Right atrium auricular region (tissue), 2 donors: ENCODE data around the gene PHC2. TPM values are rescaled to one million over a fixed set of nuclear protein-coding genes. Genes with fewer than 3 reads are reported as not detected.

ENCODE experiments used
- DNase-seq: peaks from one replicate; pipeline ENCODE4 v3.0.0-alpha.2; 2019; ENCODE audit warnings: low spot score
- H3K27ac ChIP-seq, 2 donors: fragments of 200-600 bp; sonication (generic); 1 replicate in 1 of 2; 2 replicates in 1 of 2; pipeline ENCODE4 v1.5.1; 2016 to 2019
- H3K27me3 ChIP-seq, 2 donors: fragments of 200-600 bp; sonication (generic); one replicate each; pipeline versions ENCODE4 v1.5.1 to v1.6.0; 2017 to 2019
- H3K36me3 ChIP-seq: fragments of 200-600 bp; sonication (generic); one replicate; pipeline ENCODE4 v1.5.1; 2016
- H3K4me1 ChIP-seq, 2 donors: fragments of 200-600 bp; sonication (generic); one replicate each; pipeline versions ENCODE4 v1.5.1 to v1.6.0; 2017 to 2019
- H3K4me3 ChIP-seq, 2 donors: fragments of 200-600 bp; sonication (generic); 1 replicate in 1 of 2; 2 replicates in 1 of 2; pipeline ENCODE4 v1.5.1; 2017 to 2019; ENCODE audit warnings: mild to moderate bottlenecking in 1 of 2, moderate library complexity in 1 of 2
- H3K9me3 ChIP-seq, 2 donors: fragments of 200-600 bp; sonication (generic); one replicate each; pipeline ENCODE4 v1.5.1; 2019
- CTCF ChIP-seq, 2 donors: fragments of 200-600 bp; sonication (generic); IDR thresholded peaks; one replicate each; pipeline ENCODE4 v1.5.1; 2019; ENCODE audit warnings: antibody characterized with exemption in 2 of 2
- total RNA-seq, 2 donors: library from RNA; depleted of rRNA; stranded (reverse); fragments of >200 nt; gene quantifications; one replicate each; pipeline ENCODE4 v1.1.0, GENCODE V29; 2016

The PHC2 gene
- total RNA-seq, 2 donors from 2014 or later: 98.4 to 144 TPM

- Histone ChIP-seq H3K36me3 (peaks cover 21% of the 10 kb centered on the region), H3K27ac (peak overlapping the region; percentile 99 to 100), H3K4me3 (peak overlapping the region; percentile 4 to 5), H3K9me3 (no peaks in the 10 kb centered on the region), H3K4me1 (peaks cover 0 to 99% of the 10 kb centered on the region in 2 donors), H3K27me3 (no peaks in the 10 kb centered on the region)
- DNase-seq: peak; percentile 89
- TF ChIP-seq CTCF (IDR thresholded peaks at IDR 0.05): no peak
These were observed 88.7 kb downstream of the PHC2 start for GRCh38 chr1:33342041-33342723.

GRCh38 chr1:33341190-33341589 lies 89.7 kb downstream of the PHC2 start:
- Histone ChIP-seq H3K9me3 (no peaks in the 10 kb centered on the region), H3K4me1 (peaks cover 0 to 99% of the 10 kb centered on the region in 2 donors), H3K27me3 (no peaks in the 10 kb centered on the region), H3K27ac (peak overlapping the region; percentile 99 to 100), H3K4me3 (no peak overlapping the region), H3K36me3 (peaks cover 21% of the 10 kb centered on the region)
- no peak for DNase-seq
- no peak for TF ChIP-seq CTCF (IDR thresholded peaks at IDR 0.05)

- Histone ChIP-seq H3K27me3 (no peaks in the 10 kb centered on the region), H3K9me3 (no peaks in the 10 kb centered on the region), H3K27ac (peak overlapping the region; percentile 99 to 100), H3K36me3 (peaks cover 27% of the 10 kb centered on the region), H3K4me1 (peaks cover 0 to 99% of the 10 kb centered on the region in 2 donors), H3K4me3 (peak overlapping the region in 1 of 2 donors; percentile 22)
- DNase-seq: peak; percentile 83
- peak in 1 of 2 donors; percentile 37 for TF ChIP-seq CTCF (IDR thresholded peaks at IDR 0.05)
These were observed 91.5 kb downstream of the PHC2 start for GRCh38 chr1:33339413-33339812.

- TF ChIP-seq CTCF (IDR thresholded peaks at IDR 0.05): no peak
- Histone ChIP-seq H3K9me3 (no peaks in the 10 kb centered on the region), H3K36me3 (peaks cover 27% of the 10 kb centered on the region), H3K4me1 (peaks cover 0 to 99% of the 10 kb centered on the region in 2 donors), H3K4me3 (peak overlapping the region; percentile 13 to 22), H3K27me3 (no peaks in the 10 kb centered on the region), H3K27ac (peak overlapping the region; percentile 99 to 100)
- DNase-seq: peak; percentile 88
These were observed 92.3 kb downstream of the PHC2 start for GRCh38 chr1:33338440-33339211.

GRCh38 chr1:33338048-33338439 lies 92.9 kb downstream of the PHC2 start:
- H3K27me3 ChIP-seq: no peaks in the 10 kb centered on the region
- H3K4me1 ChIP-seq: peaks cover 0 to 100% of the 10 kb centered on the region in 2 donors
- TF ChIP-seq CTCF (IDR thresholded peaks at IDR 0.05): no peak
- H3K9me3 ChIP-seq: no peaks in the 10 kb centered on the region
- H3K36me3 ChIP-seq: peaks cover 33% of the 10 kb centered on the region
- peak overlapping the region; percentile 99 to 100 for H3K27ac ChIP-seq
- no peak overlapping the region for H3K4me3 ChIP-seq
- no peak for DNase-seq
